ENCODE measurements around the gene CELA1. TPM values are rescaled to one million over a fixed set of nuclear protein-coding genes. Genes with fewer than 3 reads are reported as not detected.

CELA1 gene
- total RNA-seq, 2 donors from 2014 or later, result not detected

DNA sequence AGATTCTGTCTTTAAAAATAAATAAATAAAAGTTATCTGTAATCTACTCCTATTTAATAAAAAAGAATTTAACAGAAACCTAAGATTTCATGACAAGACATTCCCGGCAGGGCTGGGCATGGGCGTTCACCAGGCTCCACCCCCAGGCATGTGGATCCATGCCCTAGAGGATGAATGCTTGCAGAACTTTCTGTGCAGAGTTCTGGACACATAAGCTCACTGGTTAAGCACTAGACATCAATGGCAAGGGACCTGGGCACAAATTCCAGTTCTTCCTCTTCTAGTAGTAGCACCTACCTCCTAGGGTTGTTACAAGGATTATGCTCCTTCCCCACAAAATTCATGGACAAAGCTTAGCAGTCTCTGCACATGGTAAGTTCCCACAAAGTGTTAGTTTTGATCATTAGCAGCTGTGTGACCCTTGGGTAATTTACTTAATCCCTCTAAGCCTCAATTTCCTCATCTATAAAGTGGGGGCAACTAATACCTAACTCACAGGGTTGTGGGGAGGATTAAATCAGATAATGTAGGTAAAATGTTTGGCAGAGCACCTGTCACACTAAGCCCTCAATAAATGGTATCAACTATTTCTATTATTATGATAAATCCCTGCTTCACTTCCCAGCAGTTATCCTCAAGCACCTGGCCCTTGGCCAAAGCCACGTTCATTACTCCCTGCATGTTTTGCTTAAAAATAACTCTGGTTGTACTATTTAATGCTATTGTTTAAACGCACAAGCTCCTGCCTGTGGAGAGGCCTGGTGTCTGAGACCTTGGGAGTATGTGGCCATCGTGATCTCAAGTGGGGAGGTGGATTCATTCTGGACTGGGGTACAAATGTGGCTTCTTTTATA, 35.0 kb upstream of the CELA1 start:
- no peak for DNase-seq (ENCODE audit: low spot score)
- H3K27me3 ChIP-seq (replicated peaks; ENCODE audit: insufficient read depth), result no peaks in the 10 kb centered on the region
- TF ChIP-seq, protein P1, sequence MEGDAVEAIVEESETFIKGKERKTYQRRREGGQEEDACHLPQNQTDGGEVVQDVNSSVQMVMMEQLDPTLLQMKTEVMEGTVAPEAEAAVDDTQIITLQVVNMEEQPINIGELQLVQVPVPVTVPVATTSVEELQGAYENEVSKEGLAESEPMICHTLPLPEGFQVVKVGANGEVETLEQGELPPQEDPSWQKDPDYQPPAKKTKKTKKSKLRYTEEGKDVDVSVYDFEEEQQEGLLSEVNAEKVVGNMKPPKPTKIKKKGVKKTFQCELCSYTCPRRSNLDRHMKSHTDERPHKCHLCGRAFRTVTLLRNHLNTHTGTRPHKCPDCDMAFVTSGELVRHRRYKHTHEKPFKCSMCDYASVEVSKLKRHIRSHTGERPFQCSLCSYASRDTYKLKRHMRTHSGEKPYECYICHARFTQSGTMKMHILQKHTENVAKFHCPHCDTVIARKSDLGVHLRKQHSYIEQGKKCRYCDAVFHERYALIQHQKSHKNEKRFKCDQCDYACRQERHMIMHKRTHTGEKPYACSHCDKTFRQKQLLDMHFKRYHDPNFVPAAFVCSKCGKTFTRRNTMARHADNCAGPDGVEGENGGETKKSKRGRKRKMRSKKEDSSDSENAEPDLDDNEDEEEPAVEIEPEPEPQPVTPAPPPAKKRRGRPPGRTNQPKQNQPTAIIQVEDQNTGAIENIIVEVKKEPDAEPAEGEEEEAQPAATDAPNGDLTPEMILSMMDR (IDR thresholded peaks at IDR 0.05), result no peak
- no peak for TF ChIP-seq POLR2A (IDR thresholded peaks at IDR 0.05)
- no peak for TF ChIP-seq POLR2AphosphoS5 (IDR thresholded peaks at IDR 0.05)
- intact Hi-C loops (cut with DNase I), result no loop called here
- H3K27ac ChIP-seq, result no peak overlapping the region
- no peaks in the 10 kb centered on the region for H3K36me3 ChIP-seq
- H3K4me3 ChIP-seq, result no peak overlapping the region
- H3K4me1 ChIP-seq (replicated peaks), result no peaks in the 10 kb centered on the region
- 38% methylated on average over 5 of the region's 5 CpGs for WGBS
- no peaks in the 10 kb centered on the region for H3K9me3 ChIP-seq

DNA sequence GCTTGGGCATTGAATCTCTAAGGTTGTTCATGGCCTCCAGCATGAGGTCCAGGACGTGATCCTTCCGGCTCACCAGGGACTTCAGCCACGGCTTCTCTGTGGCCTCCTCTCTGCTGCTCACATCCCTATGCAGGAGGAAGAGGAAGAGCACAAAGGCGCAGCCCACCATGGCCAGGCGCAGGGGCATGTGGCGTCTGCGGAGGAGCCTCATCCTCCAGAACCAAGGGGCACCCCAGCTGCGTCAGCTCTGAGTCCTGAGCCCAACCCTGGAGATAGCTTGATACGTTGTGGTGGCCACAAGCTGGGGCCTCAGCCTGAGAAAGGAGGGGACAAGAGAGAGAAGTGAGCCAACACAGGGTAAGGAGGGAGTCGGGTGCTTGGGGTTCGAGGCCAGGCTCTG, 33.1 kb upstream of the CELA1 start:
- Histone ChIP-seq H3K36me3 (no peaks in the 10 kb centered on the region), H3K4me1 (replicated peaks) (no peaks in the 10 kb centered on the region), H3K4me3 (no peak overlapping the region), H3K9me3 (no peaks in the 10 kb centered on the region), H3K27ac (no peak overlapping the region), H3K27me3 (replicated peaks; ENCODE audit: insufficient read depth) (no peaks in the 10 kb centered on the region)
- 97% methylated on average over 11 of the region's 11 CpGs for WGBS
- no peak for TF ChIP-seq POLR2AphosphoS5 (IDR thresholded peaks at IDR 0.05)
- TF ChIP-seq, protein P1 (IDR thresholded peaks at IDR 0.05), result no peak
- TF ChIP-seq POLR2A (IDR thresholded peaks at IDR 0.05), result no peak
- intact Hi-C loops (cut with DNase I), result no loop called here
- DNase-seq (ENCODE audit: low spot score), result no peak

DNA sequence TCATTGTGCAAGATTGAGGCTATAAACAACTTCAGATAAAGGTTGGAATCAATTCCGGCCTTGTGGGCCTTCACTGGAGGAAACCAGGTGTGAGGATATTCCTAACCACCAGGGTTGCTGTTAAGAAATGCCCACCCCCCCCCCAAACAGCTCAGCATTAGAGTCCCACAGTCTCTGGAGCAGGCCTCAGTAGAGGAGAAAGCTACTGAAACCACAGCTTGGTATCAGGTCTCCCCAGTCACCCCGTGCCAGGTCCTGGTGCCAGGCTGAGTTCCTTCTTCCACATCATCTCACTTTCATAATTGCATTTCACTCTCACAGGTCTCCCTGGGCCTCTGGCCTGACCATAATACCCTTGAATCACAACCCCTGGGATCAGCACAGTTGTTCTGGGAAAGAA, 32.3 kb upstream of the CELA1 start:
- H3K36me3 ChIP-seq, result no peaks in the 10 kb centered on the region
- DNase-seq (ENCODE audit: low spot score), result no peak
- H3K27me3 ChIP-seq (replicated peaks; ENCODE audit: insufficient read depth), result no peaks in the 10 kb centered on the region
- intact Hi-C loops (cut with DNase I), result no loop called here
- WGBS, result 89% methylated on average over 2 of the region's 2 CpGs
- H3K9me3 ChIP-seq, result no peaks in the 10 kb centered on the region
- no peak overlapping the region for H3K27ac ChIP-seq
- TF ChIP-seq, protein P1 (IDR thresholded peaks at IDR 0.05), result no peak
- TF ChIP-seq POLR2AphosphoS5 (IDR thresholded peaks at IDR 0.05) (no peak), POLR2A (IDR thresholded peaks at IDR 0.05) (no peak)
- no peaks in the 10 kb centered on the region for H3K4me1 ChIP-seq (replicated peaks)
- H3K4me3 ChIP-seq, result no peak overlapping the region

DNA sequence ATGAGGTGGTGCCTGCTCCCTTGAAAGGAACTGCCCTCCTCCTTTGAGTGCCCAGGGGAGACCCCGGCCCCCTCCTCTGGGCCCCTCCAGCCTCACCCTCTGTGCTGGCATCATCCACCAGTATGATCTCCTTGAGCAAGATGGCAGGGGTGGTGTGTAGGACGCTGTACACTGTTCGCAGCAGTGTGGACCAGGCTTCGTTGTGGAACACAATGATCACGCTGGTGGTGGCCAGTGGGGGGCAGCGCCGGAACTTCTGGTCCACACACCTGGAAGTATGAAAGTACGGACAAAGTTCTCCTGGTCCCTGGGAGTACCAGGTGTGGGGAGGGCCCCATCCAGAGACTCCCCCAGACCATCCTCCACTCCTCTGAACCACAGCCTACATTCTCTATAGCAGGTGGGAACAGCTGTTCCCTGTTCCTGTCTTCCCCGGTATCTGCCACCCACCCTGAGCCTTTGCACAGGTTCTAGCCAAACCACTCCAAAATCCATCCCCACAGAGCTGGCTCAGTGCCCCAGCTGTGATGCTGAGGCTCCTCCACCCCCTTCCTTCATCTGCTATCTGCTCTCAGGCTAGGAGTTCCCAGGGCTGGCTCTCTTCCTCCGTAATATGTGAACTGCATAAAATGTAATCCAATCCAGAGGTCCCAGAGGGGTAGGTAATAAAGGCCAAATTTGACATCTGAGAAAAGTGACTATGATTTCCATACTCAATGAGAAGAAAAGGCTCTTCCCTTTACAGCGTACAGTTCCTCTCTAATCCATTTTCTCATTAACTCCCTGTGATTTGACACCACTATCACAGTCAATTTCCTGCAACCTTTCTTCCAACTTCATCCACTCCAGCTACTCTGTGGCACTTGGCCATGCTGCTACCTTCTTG, 30.9 kb upstream of the CELA1 start:
- TF ChIP-seq POLR2A (IDR thresholded peaks at IDR 0.05) (no peak), POLR2AphosphoS5 (IDR thresholded peaks at IDR 0.05) (no peak)
- TF ChIP-seq, protein P1 (IDR thresholded peaks at IDR 0.05), result no peak
- WGBS, result 88% methylated on average over 11 of the region's 11 CpGs
- Histone ChIP-seq H3K36me3 (no peaks in the 10 kb centered on the region), H3K27ac (no peak overlapping the region), H3K4me1 (replicated peaks) (no peaks in the 10 kb centered on the region), H3K4me3 (no peak overlapping the region), H3K9me3 (no peaks in the 10 kb centered on the region), H3K27me3 (replicated peaks; ENCODE audit: insufficient read depth) (no peaks in the 10 kb centered on the region)
- DNase-seq (ENCODE audit: low spot score), result no peak
- intact Hi-C loops (cut with DNase I), result no loop called here
